HUDEP-2 (cell line): ENCODE measurements around the gene LRFN2.

ENCODE experiments used
- DNase-seq, 76 experiments: peaks; one replicate each; lab custom pipeline; 2025; ENCODE audit not compliant: unreplicated experiment in 76 of 76; lab: John Stamatoyannopoulos, UW

The LRFN2 gene

DNA sequence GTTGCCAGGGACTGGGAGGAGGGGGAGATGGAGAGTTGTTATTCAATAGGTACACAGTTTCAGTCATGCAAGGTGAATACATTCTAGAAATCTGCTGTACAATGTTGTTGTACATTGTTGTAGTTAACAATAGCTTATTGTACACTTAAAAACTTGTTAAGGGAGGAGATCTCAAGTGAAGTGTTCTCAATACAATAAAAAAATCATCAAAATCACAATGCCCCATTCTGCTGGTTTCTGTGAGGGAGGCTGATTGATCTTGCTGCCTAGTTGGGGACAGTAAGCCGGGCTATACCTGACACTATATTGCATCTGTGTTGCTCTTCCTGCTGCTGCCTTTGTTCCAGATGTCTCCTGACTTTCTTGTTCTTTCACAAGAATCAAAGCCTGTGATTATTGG, 232.1 kb downstream of the LRFN2 start:
- DNase-seq = no peak

DNA sequence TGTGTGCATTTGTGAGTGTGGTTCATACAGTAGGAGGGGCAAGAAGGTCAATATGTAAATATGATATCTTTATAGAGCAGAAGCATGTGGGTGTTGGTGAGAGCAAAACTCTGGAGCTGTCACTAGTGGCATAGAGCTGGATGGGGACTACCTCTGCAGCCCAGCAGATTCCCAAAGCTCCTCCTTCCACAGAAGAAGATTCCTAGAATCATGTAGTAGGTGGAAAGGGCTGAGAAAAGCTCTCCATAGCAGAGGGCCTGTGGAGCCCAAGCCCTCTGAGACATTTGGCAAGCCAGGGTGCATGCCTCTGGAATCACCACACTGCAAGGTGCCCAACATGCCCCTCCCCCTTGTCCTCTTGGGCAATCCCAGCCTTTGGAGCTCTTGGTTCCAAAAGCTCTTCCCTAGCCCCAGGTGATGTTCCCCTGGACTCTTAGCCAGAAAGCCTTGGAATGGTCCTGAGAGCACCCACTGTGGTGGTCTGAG, 233.2 kb downstream of the LRFN2 start:
- DNase-seq = no peak

DNA sequence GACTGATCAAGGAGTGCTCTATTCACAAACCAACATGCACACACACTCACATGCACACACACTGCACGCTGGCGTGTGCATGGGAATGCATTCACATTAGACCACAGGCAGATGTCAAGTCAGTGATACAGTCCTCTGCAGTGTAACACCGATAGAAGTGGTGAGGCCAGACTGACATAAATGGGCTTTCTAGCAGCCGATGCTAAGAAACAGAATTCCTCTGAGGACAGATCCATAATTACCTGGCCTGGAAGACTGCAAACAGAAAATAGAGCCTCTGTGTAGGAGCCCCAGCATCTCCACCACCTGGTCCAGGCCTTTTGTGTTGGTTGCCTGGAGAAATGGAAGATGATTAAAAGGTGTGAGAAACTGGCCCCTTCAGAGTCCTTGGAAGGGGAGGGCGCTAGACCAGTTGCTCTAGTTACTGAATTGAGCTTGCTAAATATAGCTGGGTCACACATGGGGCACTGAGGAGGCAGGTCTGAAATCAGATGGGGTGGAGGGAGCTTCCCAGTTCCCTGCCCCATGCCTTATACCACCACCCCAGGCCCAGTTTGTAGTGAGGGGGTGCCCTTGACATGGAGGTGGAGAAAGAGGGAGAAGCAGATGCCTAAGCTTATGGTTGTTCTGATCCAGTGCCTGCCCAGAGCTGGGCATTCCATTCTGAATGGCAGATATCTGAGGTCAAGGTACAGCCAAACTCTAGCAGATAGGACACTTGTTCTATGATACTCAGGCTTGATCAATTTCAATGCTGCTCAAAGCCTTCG, 233.8 kb downstream of the LRFN2 start:
- no peak for DNase-seq

DNA sequence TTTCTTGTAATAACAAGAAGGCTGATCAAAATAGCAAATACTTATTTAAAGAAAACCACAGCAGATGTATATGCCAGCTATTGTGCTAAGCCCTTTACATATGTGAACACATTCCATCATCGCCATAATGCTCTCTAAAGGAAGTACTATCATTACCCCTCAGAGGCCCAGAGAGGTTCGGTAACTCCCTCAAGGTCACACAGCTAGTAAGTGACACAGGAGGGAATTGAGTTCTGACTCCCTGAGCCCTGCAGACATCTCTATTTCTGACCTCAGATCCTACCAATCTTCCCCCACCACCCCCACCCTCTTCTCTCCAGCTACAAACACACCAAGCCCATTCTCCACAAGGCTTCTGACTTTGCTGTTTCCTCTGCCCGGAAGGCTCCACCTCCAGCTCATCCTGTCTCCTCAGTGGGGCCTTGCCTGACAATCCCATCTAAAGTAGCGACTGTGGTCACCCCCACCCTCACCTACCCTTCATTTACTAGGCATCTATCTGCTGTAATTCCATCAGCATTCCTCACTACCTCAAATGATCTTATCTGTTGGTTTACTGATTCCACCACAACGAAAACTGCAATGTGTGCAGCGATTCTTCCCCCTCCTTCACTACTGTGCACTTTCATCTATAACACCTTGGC, 234.5 kb downstream of the LRFN2 start:
- DNase-seq = no peak

DNA sequence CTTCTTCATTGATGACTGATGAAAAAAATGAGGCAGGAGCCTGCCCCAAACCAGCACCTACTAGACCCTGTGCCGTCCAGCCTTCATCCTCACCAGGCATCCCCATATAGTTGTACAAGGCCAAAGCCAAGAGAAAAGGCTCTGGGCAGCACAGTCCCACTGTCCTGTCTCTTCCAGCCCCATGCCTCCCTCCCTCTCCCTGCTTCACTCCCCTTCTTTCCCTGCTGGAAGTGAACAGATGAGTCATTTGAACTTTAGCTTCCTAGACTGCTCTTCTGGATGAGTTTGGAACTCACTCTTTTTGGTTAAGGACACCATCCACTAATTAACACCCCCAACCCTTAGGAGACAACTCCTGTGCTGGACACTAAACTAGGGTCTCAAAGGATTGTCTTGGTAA, 235.2 kb downstream of the LRFN2 start:
- DNase-seq = no peak

DNA sequence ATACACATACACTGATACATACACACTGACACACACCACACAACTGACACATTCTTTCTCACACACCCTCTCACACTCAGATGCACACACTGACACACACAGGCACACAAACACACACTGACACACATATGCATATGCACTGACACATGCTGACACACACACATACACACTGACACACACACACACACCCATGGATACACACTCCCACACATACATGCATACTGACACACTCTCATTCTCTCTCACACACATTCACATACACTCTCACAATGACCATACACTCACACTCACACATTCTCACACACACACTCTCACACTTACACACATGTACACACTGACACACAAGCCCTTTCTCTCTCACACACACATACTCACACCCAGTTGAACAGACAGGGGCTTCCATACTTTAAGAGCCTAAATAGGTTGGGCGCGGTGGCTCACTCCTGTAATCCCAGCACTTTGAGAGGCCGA, 236.4 kb downstream of the LRFN2 start:
- no peak for DNase-seq

DNA sequence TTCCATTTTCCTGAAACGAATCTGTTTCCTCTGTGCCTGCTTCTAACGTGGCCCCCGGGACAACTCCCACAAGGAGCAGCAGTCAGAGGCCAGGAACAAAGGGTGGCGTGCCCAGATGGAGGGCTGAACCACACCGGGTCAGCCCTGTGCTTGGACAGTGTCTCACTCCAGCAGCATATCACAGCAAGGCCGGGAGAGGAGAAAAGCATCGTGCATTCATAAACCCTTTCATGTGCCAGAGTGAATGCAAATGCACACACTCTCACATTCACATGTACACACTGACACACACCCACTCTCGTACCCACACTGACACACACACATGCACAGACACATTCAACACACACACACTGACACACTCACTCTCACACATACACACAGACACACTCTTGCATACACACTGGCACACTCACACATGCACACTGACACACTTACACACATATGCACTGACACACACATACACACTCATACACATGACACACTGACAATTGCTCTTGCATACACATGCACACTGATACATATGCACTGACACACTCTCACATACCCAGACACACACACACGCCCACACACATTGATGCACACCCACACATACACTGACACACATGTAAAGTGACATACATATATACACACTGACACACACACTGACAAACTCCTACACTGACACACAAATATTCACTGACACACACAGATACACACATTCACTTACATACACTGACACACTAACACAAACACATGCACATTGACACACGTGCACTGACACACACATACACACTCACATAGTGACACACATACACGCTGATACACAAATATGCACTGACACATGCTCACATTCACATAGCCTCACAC, 237.0 kb downstream of the LRFN2 start:
- DNase-seq = no peak

DNA sequence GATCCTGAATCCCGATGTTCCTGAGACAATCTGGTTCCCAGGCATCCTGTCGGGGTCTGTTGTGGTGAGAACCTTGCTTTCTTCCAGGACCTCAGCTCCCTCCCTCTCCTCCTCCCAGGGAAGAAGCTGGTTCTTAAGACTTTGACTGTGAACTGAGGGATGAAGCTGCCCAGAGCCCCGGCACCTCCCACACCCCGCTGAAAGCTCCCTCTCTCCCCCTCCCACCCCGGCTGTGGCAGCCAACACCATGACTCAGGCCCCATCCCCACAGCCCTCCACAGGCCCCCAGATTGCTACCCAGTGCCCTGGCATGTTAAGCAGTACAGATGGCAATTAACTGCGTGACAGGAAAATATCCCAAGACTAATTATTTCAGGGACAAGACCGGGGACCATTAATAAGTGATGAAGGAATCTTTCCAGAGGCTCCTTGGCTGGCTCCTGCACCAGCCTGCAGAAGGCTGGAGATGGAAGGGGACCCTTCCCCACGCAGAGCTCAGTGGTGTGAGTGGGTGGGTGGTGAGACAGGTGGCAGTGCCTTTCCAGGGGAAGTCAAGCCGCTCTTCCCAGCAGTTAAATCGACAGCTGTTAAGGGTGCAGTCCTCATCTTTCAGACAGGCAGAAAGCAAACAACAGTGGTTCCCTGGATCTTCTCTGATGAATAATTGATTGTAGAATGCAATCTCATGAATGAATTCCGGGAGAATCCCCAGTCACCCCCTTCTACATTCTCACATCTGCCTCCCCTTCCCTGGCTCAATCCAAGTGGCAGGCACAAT, 237.9 kb downstream of the LRFN2 start:
- no peak for DNase-seq

DNA sequence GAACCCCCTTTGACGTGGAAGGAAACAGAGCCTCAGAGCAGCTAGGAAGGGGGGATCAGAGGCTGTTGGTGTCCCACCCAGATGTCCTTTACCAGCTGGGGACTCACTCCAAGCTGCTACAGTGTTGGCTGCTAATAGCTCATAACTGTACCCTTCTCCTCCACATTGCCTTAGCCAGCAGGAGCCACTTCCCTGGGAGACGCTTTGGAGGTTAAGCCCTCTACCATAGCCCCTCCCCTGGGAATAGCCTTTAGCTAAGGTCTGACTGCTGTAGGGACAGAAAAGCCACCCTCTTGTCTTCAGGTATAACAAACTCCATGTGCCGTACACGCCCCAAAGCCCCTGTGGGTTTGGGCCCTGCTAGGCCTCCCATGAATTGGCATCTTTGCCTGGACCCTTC, 238.6 kb downstream of the LRFN2 start:
- DNase-seq = no peak

DNA sequence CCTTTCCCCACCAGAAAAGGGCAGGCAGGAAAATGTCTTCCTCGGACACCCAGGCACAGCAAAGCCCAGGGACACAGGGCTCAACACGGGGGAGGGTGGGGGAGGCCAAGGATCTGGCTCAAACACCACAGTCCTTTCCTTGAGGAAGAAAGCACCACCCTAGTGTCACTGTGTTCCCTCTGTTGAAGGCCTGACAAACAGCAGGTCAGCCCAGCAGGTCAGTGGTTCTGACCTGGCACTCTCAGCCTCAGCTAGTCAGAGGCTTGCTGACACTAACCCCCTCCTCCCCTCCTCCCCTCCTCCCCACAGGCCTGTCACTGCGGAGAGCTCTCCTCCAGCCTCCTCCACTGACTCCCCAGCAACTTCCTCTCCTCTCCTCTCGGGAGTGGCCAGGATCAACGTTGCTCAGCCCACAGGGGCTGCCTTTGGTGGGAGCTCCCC, 239.6 kb downstream of the LRFN2 start:
- no peak for DNase-seq

DNA sequence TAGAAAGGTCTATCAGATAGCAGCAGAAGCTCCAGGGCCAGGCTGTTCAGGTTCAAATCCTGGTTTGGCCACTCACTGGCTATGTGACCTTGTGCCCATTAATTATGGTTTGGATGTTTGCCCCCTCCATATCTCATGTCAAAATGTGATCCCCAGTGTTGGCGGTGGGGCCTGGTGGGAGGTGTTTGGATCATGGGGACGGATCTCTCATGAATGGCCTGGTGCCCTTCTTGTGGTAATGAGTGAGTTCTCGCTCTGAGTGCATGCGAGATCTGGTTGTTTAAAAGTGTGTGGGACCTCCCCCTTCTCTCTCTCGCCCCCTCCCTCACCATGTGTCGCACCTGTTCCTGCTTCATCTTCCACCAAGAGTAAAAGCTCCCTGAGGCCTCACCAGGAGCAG, 240.9 kb downstream of the LRFN2 start:
- DNase-seq = no peak

DNA sequence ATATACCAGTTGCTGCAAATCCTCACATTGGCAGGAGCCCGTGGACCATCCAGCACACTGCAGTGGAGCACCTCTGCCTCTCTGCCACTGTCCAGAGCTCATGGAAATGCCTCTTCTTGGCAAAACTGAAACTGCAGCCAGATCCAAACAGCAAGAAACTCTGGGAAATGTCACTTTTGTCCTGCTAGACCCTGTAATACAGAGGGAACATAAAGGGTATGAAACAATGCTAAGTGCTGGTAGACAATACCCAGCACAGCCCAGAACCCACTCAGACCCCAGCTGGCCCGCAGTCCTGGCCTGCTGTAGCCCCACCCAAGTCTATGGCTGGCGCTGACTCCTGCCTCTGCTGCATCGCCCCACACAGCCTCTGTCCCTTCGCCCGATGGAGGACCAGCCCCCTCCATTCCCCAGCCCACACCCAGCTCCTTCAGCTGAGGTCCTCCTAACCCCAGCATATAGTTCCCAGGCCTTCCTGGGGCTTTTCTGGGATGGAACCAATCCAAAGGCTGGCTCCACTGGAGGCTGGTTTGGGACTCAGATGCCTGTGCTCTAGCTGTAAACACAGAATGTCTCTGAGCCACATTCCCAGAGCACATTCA, 242.5 kb downstream of the LRFN2 start:
- no peak for DNase-seq

DNA sequence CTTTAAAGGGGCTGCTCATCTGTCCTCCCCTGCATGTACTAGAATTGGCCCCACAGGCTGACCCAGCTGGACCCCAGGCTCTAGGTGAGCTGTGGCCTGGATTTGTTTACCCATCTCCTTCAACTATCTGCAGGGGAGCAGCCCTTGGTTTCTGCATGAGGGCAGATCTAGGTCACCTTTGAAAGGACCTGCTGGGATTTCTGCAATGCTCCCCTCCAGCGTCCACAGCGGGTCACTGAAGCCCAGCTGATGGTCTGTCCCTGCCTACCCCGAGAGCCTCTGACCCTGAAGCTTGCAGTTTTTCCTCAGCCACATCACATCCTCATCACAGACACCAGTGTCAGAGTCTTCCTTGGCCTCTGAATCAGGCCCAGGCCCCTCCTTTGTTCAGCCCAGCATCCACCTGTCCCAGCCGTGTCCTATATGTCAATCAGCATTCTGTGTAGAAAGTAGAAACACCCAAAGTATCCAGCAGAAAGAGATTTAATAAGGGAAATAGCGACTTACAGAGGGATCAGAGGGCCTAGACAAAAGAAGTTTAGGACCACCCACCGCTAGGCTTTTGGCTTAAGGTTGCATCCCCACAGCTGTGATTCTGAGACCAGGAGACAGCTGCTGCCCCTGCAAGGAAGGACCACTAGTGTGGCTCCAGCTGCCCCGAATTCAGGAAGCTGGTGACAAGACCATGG, 243.1 kb downstream of the LRFN2 start:
- no peak for DNase-seq

DNA sequence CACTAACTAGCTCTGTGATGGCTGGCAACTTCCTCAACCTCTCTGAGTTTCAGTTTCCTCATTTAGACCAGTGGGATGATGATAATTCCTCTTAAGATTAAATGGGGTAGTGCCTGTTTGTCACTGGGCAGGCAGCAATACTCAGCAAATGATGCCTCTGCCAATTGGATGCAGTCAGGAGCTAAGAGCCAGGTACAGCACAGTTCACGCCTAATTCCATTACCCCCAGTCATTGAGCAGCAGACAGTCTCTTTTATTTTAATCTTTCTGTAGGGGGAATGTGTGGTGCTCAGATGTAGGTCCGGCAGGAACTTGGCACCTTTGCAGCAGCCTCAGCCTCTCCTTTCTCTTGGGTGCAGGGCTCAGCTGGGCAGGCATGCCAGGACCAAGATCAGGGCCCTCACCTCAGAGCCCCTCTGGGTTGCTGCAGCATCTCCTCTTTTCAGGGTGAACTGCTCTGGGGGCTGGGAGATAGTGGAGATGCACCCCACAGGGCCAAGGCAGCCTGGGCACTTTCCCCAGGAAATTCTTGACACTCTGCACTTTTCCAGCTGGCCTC, 243.8 kb downstream of the LRFN2 start:
- DNase-seq = no peak

DNA sequence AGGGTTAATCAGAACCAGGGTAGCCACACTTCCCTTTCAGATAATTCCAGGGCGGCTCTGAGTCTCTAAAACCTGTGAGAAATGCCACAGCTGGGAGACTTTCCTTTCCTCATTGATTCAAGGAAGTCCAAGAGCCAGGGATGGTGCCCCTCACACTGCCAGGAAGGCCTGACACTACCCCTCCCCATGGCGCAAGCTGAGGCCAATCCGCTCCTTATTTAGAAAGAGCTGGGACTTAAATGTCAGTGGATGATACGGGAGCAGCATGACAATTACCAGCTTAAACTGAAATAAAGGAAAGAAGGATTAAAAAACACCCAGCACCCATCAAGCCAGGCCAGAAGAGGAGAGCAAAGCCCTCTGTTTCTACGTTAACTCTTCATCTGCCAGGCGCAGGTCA, 244.4 kb downstream of the LRFN2 start:
- DNase-seq = no peak

DNA sequence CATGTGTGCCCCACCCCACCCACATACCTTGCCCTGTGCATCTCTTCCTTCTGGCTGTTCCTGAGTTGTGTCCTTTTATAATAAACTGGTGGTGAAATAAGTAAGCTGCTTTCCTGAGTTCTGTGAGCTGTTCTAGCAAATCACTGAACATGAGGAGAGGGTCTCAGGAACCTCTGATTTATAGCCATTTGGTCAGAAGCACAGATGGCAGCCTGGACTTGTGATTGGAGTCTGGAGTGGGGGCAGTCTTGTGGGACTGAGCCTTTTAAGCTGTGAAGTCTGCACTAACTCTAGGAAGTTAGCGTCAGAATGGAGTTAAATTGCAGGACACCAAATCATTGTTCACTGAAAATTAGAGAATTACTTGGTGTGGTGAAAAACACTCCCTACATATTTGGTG, 245.4 kb downstream of the LRFN2 start:
- DNase-seq = no peak
